Body of pancreas (tissue), 4 donors: Measurements from ENCODE around the gene NANOS2.

Source experiments
- CTCF ChIP-seq, 7 experiments: fragments of 450-650 bp in 4 of 7; fragments of 200-600 bp in 3 of 7; sonication (generic) in 3 of 7; IDR thresholded peaks; one replicate each; pipeline ENCODE4 v1.5.1; 2016 to 2019; ENCODE audit warnings: antibody characterized with exemption in 7 of 7
- POLR2A ChIP-seq, 3 donors: fragments of 450-650 bp; IDR thresholded peaks; one replicate each; pipeline ENCODE4 v1.6.1; 2016; ENCODE audit warnings: antibody characterized with exemption in 3 of 3, mild to moderate bottlenecking in 2 of 3

DNA sequence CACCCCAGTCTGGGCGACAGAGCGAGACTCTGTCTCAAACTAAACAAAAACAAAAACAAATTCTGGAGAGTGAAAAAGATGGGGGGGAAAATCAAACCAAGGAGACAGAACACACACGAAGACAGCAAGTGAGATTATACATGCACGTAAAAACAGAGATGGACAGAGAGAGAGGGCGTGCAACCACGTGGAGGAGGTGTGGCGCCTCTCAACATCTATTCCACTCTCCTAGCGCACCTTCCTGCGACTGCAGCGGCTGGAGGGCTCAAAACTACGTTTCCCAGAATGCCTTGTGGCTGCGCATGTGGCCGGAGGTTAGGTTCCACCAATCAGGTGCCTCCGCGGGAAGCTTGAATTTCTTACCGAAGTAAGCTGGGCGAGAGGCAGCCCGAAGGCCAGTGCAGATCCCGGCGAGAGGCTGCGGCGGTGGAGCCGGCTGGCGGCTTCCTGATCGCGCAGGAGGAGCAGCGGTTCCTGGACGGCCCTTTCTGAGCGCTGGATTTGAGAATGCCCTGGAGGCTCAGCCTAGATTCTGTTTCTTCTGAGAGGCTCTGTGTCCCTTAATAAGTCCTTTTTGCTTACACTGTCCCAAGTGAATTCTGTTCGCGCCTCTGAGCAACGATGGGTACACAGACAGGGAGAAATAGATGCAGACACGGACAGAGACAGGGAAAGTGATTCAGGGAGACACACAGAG lies 13.1 kb upstream of the NANOS2 start:
- TF ChIP-seq CTCF (IDR thresholded peaks at IDR 0.05) (peak in 3 of 7 experiments; percentile 10 to 29 (median 27)), POLR2A (IDR thresholded peaks at IDR 0.05) (no peak)
